Measurements from ENCODE around the gene EVI5L.

- TF ChIP-seq CTCF (IDR thresholded peaks at IDR 0.05; ENCODE audit: low read depth, low read length, poor library complexity, severe bottlenecking), result no peak
- TF ChIP-seq EZH2phosphoT487 (IDR thresholded peaks at IDR 0.05; ENCODE audit: borderline replicate concordance, low read length), result no peak
Observed at GRCh38 chr19:7811989-7812388, 18.0 kb upstream of the EVI5L start.
